ENCODE data around the gene TMEM250.

- TF ChIP-seq CTCF (conservative IDR thresholded peaks at IDR 0.05) (no peak), ZFX (IDR thresholded peaks at IDR 0.05) (no peak)
Observed at GRCh38 chr9:136096505-136097001, 22.1 kb downstream of the TMEM250 start.
